Lower leg skin (tissue), 3 donors: ENCODE data around the gene SPSB4.

ENCODE experiments used
- POLR2A ChIP-seq, 2 donors: fragments of 450-650 bp; IDR thresholded peaks; one replicate each; pipeline ENCODE4 v1.6.1; 2016 to 2017; ENCODE audit warnings: antibody characterized with exemption in 2 of 2, mild to moderate bottlenecking in 1 of 2, moderate library complexity in 1 of 2
- TF ChIP-seq, protein P1 (sequence below), 3 donors: fragments of 450-650 bp; IDR thresholded peaks; one replicate each; pipeline ENCODE4 v1.5.1; 2016; ENCODE audit warnings: antibody characterized with exemption in 3 of 3, mild to moderate bottlenecking in 3 of 3, moderate library complexity in 2 of 3

DNA sequence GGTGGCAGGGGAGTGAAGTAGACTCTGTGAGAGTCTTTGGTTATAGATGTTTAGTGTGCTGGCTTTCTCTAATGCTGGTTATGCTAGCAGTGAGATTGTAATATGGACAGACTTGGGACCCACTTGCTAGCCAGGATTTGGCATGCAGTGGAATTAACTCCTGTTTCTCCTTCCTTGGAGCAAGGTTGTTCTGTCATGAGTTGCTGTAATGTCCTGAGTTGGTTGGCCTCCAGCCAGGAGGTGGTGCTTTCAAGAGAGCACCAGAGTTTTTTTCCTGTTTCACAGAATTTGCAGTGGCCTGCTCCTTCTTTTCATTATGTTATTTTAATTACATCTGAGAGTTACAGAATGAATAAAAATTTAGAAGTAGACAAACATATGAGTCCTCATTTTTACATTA is 92.4 kb downstream of the SPSB4 start:
- TF ChIP-seq, protein P1, sequence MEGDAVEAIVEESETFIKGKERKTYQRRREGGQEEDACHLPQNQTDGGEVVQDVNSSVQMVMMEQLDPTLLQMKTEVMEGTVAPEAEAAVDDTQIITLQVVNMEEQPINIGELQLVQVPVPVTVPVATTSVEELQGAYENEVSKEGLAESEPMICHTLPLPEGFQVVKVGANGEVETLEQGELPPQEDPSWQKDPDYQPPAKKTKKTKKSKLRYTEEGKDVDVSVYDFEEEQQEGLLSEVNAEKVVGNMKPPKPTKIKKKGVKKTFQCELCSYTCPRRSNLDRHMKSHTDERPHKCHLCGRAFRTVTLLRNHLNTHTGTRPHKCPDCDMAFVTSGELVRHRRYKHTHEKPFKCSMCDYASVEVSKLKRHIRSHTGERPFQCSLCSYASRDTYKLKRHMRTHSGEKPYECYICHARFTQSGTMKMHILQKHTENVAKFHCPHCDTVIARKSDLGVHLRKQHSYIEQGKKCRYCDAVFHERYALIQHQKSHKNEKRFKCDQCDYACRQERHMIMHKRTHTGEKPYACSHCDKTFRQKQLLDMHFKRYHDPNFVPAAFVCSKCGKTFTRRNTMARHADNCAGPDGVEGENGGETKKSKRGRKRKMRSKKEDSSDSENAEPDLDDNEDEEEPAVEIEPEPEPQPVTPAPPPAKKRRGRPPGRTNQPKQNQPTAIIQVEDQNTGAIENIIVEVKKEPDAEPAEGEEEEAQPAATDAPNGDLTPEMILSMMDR (IDR thresholded peaks at IDR 0.05): no peak
- no peak for TF ChIP-seq POLR2A (IDR thresholded peaks at IDR 0.05)
